ENCODE data around the gene IL13. TPM values are rescaled to one million over a fixed set of nuclear protein-coding genes. Genes with fewer than 3 reads are reported as not detected.

Gene IL13
- total RNA-seq, 1 experiment from 2014 or later = not detected

DNA sequence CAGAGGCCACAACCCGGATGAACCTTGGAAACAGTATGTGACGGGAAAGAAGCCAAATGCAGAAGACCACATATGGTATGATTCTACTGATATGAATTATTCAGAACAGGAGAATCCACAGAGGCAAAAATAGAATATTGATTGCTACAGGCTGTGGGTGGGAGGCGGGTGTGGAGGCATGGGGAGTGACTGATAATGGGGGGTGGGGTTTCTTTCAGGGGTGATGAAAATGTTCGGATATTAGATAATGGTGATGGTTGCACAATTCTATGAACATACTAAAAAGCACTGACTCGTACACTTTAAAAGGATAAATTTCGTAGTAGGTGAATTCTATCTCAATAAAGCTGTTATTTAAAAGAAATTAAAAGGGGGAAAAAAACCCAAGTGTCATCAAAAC lies 26.5 kb downstream of the IL13 start (continued):
- TF ChIP-seq, protein P1, sequence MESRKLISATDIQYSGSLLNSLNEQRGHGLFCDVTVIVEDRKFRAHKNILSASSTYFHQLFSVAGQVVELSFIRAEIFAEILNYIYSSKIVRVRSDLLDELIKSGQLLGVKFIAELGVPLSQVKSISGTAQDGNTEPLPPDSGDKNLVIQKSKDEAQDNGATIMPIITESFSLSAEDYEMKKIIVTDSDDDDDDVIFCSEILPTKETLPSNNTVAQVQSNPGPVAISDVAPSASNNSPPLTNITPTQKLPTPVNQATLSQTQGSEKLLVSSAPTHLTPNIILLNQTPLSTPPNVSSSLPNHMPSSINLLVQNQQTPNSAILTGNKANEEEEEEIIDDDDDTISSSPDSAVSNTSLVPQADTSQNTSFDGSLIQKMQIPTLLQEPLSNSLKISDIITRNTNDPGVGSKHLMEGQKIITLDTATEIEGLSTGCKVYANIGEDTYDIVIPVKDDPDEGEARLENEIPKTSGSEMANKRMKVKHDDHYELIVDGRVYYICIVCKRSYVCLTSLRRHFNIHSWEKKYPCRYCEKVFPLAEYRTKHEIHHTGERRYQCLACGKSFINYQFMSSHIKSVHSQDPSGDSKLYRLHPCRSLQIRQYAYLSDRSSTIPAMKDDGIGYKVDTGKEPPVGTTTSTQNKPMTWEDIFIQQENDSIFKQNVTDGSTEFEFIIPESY (IDR thresholded peaks at IDR 0.05; ENCODE audit: extremely low read depth, insufficient replicate concordance, low read length) = no peak
- no peak for TF ChIP-seq SP1 (IDR thresholded peaks at IDR 0.05; ENCODE audit: low read depth)
- TF ChIP-seq, protein P2, sequence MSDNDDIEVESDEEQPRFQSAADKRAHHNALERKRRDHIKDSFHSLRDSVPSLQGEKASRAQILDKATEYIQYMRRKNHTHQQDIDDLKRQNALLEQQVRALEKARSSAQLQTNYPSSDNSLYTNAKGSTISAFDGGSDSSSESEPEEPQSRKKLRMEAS (IDR thresholded peaks at IDR 0.05) = no peak

DNA sequence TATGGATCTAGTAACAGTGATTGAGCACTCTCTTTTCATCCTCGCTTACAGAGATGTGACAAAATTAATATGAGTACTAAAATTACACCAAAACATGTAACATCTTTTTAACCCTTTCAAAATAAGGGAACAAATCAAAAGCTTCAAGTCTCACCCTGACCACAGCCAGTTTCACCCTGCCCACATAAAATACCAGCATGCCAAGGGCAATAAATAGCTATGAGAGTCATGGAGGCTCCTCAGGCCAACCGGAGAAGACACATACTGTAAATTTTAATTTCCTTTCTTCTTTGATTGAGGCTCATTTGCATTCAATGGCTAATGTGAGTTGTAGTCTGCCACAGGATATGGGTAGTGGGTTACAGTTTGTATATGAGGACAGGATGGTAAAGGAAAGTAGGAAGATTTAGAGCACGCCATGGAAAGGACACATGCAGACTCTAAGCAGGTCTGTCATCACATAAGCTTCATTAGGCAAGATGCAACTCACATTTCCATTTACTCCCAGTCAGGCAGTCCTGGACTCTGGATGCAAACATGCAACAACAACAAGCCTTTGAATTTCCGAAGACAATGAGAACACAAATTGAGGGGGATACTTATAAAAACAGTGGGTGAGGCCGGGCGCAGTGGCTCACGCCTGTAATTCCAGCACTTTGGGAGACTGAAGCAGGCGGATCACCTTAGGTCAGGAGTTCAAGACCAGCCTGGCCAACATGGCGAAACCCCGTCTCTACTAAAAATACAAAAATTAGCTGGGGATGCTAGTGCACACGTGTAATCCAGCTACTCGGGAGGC lies 27.1 kb downstream of the IL13 start:
- BruUV-seq (replicated peaks) = no TSS peak
- H3K4me1 ChIP-seq (ENCODE audit: control insufficient read depth in 1 of 2, insufficient read depth in 2 of 2, low read length in 2 of 2) = peaks cover 0 to 3% of the 10 kb centered on the region in 2 experiments; a peak in 1 of 4 replicates
- H3K27ac ChIP-seq (ENCODE audit: low read depth, low read length) = no peak overlapping the region
- ChIA-PET RAD21 (ENCODE audit: low non-redundant PET in 1 of 2, low total read pairs in 2 of 2, uncharacterized antibody in 2 of 2, unreplicated experiment in 2 of 2) (no interaction called here), POLR2A (no interaction called here), CTCF (no interaction called here)
- no peak overlapping the region for H3K9ac ChIP-seq (ENCODE audit: low read length)
- no peaks in the 10 kb centered on the region for H3K27me3 ChIP-seq (ENCODE audit: insufficient read depth, low read length)
- intact Hi-C loops (cut with micrococcal nuclease) = no loop called here
- no peak overlapping the region for H3K4me2 ChIP-seq (ENCODE audit: low read length)
- DNase-seq (ENCODE audit: low read depth, low spot score) (no peak), ATAC-seq (no peak)
- no peaks in the 10 kb centered on the region for H3K9me3 ChIP-seq (ENCODE audit: control insufficient read depth in 1 of 2, insufficient read depth in 1 of 2, low read depth in 1 of 2, low read length in 2 of 2)
- TF ChIP-seq CBX3 (IDR thresholded peaks at IDR 0.05; ENCODE audit: low read depth) = no peak
- TF ChIP-seq RAD21 (IDR thresholded peaks at IDR 0.05; ENCODE audit: low read depth) = no peak
- no peak for TF ChIP-seq CEBPB (IDR thresholded peaks at IDR 0.05; ENCODE audit: low read depth)
- no peak for TF ChIP-seq EZH2 (IDR thresholded peaks at IDR 0.05)
- no peak for TF ChIP-seq TCF7L2 (IDR thresholded peaks at IDR 0.05; ENCODE audit: borderline replicate concordance, extremely low read depth, insufficient read depth, insufficient read length)
- no peak for TF ChIP-seq ZNF274 (IDR thresholded peaks at IDR 0.05; ENCODE audit: low read depth, low read length)
- TF ChIP-seq POLR2A (IDR thresholded peaks at IDR 0.05; ENCODE audit: borderline replicate concordance, extremely low read depth, insufficient read depth, insufficient read length) = no peak
- no peak for TF ChIP-seq EGR1 (IDR thresholded peaks at IDR 0.05; ENCODE audit: low read depth)
- TF ChIP-seq, protein P3, sequence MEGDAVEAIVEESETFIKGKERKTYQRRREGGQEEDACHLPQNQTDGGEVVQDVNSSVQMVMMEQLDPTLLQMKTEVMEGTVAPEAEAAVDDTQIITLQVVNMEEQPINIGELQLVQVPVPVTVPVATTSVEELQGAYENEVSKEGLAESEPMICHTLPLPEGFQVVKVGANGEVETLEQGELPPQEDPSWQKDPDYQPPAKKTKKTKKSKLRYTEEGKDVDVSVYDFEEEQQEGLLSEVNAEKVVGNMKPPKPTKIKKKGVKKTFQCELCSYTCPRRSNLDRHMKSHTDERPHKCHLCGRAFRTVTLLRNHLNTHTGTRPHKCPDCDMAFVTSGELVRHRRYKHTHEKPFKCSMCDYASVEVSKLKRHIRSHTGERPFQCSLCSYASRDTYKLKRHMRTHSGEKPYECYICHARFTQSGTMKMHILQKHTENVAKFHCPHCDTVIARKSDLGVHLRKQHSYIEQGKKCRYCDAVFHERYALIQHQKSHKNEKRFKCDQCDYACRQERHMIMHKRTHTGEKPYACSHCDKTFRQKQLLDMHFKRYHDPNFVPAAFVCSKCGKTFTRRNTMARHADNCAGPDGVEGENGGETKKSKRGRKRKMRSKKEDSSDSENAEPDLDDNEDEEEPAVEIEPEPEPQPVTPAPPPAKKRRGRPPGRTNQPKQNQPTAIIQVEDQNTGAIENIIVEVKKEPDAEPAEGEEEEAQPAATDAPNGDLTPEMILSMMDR (IDR thresholded peaks at IDR 0.05 in 2 of 3, conservative IDR thresholded peaks at IDR 0.05 in 1 of 3; ENCODE audit: borderline replicate concordance in 1 of 3, insufficient read depth in 1 of 3, low read depth in 2 of 3, low read length in 2 of 3) = no peak
- TF ChIP-seq YY1 (IDR thresholded peaks at IDR 0.05; ENCODE audit: extremely low read depth, insufficient replicate concordance, low read depth, low read length) = no peak
- no peak for TF ChIP-seq ZFX (IDR thresholded peaks at IDR 0.05)
- TF ChIP-seq, protein P4, sequence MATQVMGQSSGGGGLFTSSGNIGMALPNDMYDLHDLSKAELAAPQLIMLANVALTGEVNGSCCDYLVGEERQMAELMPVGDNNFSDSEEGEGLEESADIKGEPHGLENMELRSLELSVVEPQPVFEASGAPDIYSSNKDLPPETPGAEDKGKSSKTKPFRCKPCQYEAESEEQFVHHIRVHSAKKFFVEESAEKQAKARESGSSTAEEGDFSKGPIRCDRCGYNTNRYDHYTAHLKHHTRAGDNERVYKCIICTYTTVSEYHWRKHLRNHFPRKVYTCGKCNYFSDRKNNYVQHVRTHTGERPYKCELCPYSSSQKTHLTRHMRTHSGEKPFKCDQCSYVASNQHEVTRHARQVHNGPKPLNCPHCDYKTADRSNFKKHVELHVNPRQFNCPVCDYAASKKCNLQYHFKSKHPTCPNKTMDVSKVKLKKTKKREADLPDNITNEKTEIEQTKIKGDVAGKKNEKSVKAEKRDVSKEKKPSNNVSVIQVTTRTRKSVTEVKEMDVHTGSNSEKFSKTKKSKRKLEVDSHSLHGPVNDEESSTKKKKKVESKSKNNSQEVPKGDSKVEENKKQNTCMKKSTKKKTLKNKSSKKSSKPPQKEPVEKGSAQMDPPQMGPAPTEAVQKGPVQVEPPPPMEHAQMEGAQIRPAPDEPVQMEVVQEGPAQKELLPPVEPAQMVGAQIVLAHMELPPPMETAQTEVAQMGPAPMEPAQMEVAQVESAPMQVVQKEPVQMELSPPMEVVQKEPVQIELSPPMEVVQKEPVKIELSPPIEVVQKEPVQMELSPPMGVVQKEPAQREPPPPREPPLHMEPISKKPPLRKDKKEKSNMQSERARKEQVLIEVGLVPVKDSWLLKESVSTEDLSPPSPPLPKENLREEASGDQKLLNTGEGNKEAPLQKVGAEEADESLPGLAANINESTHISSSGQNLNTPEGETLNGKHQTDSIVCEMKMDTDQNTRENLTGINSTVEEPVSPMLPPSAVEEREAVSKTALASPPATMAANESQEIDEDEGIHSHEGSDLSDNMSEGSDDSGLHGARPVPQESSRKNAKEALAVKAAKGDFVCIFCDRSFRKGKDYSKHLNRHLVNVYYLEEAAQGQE (IDR thresholded peaks at IDR 0.05; ENCODE audit: low read depth) = no peak
- TF ChIP-seq EZH2phosphoT487 (IDR thresholded peaks at IDR 0.05; ENCODE audit: borderline replicate concordance) = no peak
- H3K79me2 ChIP-seq (ENCODE audit: insufficient read depth, low read length) = no peaks in the 10 kb centered on the region
- no peak overlapping the region for H3K4me3 ChIP-seq (replicated peaks in 1 of 2; ENCODE audit: low read depth in 1 of 2, low read length in 2 of 2)
- H3K36me3 ChIP-seq (ENCODE audit: control insufficient read depth in 1 of 2, insufficient read depth in 2 of 2, low read length in 2 of 2) = no peaks in the 10 kb centered on the region
- H4K20me1 ChIP-seq (ENCODE audit: insufficient read depth) = no peaks in the 10 kb centered on the region
- no peaks in the 10 kb centered on the region for H3K9me2 ChIP-seq (ENCODE audit: insufficient read depth)
- no peak overlapping the region for H2AFZ ChIP-seq (ENCODE audit: low read depth, low read length, poor library complexity, severe bottlenecking)

All from HCT116 (cell line).